DND-41 (cell line): ENCODE data around the gene WFS1.

Source experiments
- CTCF ChIP-seq: IDR thresholded peaks from 2 replicates; pipeline ENCODE4 v1.5.1; 2012; ENCODE audit warnings: borderline replicate concordance, low read length, moderate library complexity, mild to moderate bottlenecking; ENCODE audit not compliant: poor library complexity, severe bottlenecking; ENCODE audit errors: extremely low read depth
- EZH2 ChIP-seq: IDR thresholded peaks from 3 replicates; pipeline ENCODE4 v1.6.1; 2012; ENCODE audit warnings: borderline replicate concordance, low read depth, mild to moderate bottlenecking, moderate library complexity, low read length, inconsistent platforms; ENCODE audit not compliant: severe bottlenecking

DNA sequence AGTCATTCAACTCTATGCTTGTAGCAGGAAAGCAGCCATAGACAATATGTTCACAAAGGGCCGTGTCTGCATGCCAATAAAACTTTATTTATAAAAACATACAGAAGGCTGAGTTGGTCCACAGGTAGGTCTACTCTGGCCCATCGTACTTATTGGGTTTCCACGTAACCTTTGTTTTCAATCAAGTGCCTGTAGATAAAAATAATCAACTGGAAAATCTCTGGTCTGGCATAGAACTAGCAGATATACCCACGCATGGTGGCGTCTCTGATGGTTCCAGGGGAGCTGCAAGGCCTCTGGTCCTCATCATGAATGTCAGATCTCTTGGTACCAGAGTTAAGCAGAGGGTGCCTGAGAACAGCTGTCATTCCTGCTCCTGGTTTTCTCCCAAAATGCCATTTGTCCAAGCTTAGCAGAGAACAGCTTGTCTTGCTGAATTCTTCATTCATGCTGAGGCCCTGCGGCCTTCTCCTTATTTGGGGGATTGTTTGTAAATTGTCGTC lies 37.9 kb upstream of the WFS1 start:
- TF ChIP-seq CTCF (no peak), EZH2 (no peak)
